Measurements from ENCODE around the gene WDR75. TPM values are rescaled to one million over a fixed set of nuclear protein-coding genes. Genes with fewer than 3 reads are reported as not detected.

WDR75 gene
- total RNA-seq, 1 donor from 2014 or later: 33.6 TPM

- no peak for TF ChIP-seq CTCF (conservative IDR thresholded peaks at IDR 0.05; ENCODE audit: low read depth, low read length)
- H3K4me3 ChIP-seq (ENCODE audit: low read depth, low read length): no peak overlapping the region
- no peak for DNase-seq (ENCODE audit: low read depth)
Observed at GRCh38 chr2:189504238-189504637, 63.0 kb downstream of the WDR75 start.

GRCh38 chr2:189505492-189505891, 64.2 kb downstream of the WDR75 start:
- DNase-seq (ENCODE audit: low read depth): no peak
- no peak for TF ChIP-seq CTCF (conservative IDR thresholded peaks at IDR 0.05; ENCODE audit: low read depth, low read length)
- no peak overlapping the region for H3K4me3 ChIP-seq (ENCODE audit: low read depth, low read length)

GRCh38 chr2:189506514-189506976, 65.3 kb downstream of the WDR75 start:
- no peak overlapping the region for H3K4me3 ChIP-seq (ENCODE audit: low read depth, low read length)
- no peak for TF ChIP-seq CTCF (conservative IDR thresholded peaks at IDR 0.05; ENCODE audit: low read depth, low read length)
- DNase-seq (ENCODE audit: low read depth): no peak

- no peak for DNase-seq (ENCODE audit: low read depth)
- H3K4me3 ChIP-seq (ENCODE audit: low read depth, low read length): no peak overlapping the region
- no peak for TF ChIP-seq CTCF (conservative IDR thresholded peaks at IDR 0.05; ENCODE audit: low read depth, low read length)
Observed at GRCh38 chr2:189511210-189511959, 70.1 kb downstream of the WDR75 start.

- no peak overlapping the region for H3K4me3 ChIP-seq (ENCODE audit: low read depth, low read length)
- no peak for DNase-seq (ENCODE audit: low read depth)
- TF ChIP-seq CTCF (conservative IDR thresholded peaks at IDR 0.05; ENCODE audit: low read depth, low read length): no peak
Observed at GRCh38 chr2:189511960-189512319, 70.7 kb downstream of the WDR75 start.

GRCh38 chr2:189512879-189513278, 71.6 kb downstream of the WDR75 start:
- no peak overlapping the region for H3K4me3 ChIP-seq (ENCODE audit: low read depth, low read length)
- no peak for DNase-seq (ENCODE audit: low read depth)
- no peak for TF ChIP-seq CTCF (conservative IDR thresholded peaks at IDR 0.05; ENCODE audit: low read depth, low read length)

GRCh38 chr2:189514104-189514503, 72.8 kb downstream of the WDR75 start:
- TF ChIP-seq CTCF (conservative IDR thresholded peaks at IDR 0.05; ENCODE audit: low read depth, low read length): no peak
- no peak for DNase-seq (ENCODE audit: low read depth)
- no peak overlapping the region for H3K4me3 ChIP-seq (ENCODE audit: low read depth, low read length)

All from epithelial cell of proximal tubule (primary cell).